ENCODE measurements around the gene DNAJC8.

- TF ChIP-seq POLR2AphosphoS5 (IDR thresholded peaks at IDR 0.05; ENCODE audit: insufficient read depth in 1 of 2, low read depth in 1 of 2): no peak
- TF ChIP-seq, protein P1, sequence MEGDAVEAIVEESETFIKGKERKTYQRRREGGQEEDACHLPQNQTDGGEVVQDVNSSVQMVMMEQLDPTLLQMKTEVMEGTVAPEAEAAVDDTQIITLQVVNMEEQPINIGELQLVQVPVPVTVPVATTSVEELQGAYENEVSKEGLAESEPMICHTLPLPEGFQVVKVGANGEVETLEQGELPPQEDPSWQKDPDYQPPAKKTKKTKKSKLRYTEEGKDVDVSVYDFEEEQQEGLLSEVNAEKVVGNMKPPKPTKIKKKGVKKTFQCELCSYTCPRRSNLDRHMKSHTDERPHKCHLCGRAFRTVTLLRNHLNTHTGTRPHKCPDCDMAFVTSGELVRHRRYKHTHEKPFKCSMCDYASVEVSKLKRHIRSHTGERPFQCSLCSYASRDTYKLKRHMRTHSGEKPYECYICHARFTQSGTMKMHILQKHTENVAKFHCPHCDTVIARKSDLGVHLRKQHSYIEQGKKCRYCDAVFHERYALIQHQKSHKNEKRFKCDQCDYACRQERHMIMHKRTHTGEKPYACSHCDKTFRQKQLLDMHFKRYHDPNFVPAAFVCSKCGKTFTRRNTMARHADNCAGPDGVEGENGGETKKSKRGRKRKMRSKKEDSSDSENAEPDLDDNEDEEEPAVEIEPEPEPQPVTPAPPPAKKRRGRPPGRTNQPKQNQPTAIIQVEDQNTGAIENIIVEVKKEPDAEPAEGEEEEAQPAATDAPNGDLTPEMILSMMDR (IDR thresholded peaks at IDR 0.05): no peak
Observed at GRCh38 chr1:28272215-28272852, 39.5 kb upstream of the DNAJC8 start.

All from vagina (tissue), 2 donors.